ENCODE results near the gene ZKSCAN1.
"Not testable (repeated sequence)": the region's sequence is repeated elsewhere in the genome, so short reads cannot be mapped to it uniquely, and the experiment has no call there.

Gene ZKSCAN1

DNA sequence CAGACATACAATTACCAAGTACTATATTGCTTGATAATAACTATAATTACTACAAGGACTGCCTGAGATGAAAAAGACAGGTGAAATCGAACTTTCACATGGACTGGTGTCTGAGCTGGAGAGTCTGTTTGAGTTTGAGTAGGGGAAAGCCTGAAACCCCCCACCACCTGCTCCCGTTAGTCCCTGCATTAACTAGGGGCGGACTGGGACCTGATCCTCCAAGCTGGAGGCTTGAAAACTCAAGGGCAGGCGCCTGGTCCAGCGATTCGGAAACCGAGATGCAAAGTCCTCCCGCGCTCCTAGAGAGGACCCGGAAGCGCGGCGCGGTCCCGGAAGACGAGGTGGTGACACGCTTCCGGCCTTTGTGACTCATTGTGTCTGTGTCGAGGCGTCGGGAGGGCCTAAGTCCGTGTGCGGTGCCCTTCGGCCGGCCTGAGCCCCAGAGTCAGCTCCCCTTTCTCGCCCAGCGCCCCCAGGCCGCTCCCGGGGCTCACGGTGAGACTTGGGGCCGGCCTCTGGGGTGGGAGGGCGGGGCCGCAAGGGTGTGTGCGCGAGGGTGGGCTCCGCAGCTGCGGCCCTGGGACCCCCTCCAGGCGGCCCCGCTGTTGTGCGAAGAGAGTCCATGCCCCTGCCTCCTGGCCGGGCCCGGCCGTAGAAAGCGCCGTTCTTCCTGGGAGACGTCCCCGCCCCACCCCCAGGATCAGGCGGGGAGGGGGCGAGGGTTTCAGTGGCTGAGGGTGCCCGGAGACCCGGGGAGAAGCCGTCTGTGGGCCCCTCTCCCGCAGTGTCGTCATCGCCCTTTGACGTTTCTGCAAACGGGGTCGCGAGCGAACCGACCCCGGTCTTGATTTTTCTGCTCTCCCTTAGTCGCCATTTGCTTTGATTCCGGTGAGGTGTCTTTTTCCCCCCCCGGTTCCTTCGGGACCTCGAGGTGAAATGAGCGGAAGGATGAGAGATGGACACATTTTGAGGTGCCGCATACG is at the start of gene ZKSCAN1:
TSS of gene ZKSCAN1 (plus strand) at position 365 of the 983 bp plus-strand sequence. CDS start 7,911 bp downstream, outside the sequence.
- peak; percentile 75 for DNase-seq (ENCODE audit: low read depth)

DNA sequence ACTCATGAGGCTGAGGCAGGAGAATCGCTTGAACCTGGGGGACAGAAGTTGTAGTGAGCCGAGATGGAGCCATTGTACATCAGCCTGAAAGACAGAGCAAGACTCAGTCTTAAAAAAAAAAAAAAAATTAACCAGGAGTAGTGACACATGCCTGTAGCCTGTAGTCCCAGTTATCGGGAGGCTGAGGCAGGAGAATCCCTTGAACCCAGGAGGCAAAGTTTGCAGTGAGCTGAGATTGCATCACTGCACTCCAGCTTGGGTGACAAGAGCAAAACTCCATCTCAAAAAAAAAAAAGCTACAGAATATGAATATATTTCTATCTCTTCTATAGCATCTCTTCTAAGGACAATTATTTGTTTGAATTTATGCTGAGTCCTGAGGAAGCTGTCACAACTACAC is 46.1 kb upstream of the ZKSCAN1 start:
- DNase-seq (ENCODE audit: low read depth), result no peak

DNA sequence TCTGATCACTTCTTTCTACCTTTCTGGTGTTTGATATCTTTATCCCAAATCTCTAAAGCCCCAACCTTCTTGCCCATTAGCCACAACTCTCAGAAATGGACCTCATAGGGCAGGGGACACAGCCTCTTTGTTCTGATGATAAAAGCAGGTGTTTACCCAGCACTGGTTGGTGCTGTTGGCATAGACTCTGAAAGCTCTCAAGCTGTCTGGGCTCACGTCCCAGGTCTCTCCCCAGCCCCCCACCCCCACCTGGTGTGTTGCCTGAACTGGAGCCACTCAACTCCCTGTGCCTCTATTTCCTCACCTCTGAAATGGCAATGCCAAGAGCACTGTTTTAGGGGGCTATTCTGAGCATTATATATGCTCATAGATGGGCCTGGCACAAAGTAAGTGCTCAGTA is 45.6 kb upstream of the ZKSCAN1 start:
- not testable (repeated sequence) for DNase-seq (ENCODE audit: low read depth)

DNA sequence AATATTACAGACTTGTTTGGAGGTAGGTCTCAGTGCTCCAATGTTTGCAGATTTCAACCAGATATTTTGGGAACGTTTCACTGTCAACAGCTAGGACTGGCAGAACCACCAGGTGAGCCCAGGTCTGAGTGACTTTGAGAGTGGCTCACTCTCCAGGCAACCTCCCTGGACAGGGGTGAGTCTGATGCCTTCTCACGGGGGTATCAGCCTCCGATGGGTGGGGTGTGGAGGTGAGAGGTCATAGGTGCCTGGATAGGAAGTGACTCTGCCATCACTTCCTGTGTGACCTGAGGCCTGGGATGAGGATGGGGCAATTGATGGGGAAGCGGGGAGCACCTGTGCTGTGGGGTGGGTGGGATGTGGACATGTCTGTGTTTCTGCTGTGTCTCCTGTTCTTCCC is 44.2 kb upstream of the ZKSCAN1 start:
- no peak for DNase-seq (ENCODE audit: low read depth)

DNA sequence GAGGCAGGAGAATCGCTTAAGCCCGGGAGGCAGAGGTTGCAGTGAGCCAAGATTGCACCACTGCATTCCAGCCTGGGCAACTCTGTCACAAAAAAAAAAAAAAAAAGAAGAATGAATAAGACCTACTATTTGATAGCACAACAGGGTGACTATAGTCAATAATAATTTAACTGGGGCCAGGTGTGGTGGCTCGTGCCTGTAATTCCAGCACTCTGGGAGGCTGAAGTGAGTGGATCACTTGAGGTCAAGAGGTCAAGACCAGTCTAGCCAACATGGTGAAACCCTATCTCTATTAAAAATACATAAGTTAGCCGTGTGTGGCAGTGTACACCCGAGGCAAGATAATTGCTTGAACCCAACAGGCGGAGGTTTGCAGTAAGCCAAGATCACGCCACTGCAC is 41.6 kb upstream of the ZKSCAN1 start:
- not testable (repeated sequence) for DNase-seq (ENCODE audit: low read depth)

DNA sequence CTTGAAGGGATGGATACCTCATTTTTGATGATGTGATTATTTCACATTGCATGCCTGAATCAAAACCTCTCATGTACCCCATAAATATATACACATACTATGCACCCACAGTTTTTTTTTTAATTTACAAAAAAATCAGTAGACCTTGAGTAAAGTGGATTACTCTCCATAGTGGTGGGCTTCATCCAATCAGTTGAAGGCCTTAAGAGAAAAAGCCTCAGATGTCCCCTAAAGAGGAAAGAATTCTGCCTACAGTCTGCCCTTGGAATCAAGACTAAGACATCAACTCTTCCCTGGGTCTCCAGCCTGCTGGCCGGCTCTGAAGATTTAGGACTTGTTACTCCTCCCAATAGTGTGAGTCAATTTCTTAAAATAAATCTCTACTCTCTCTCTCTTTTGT is 40.7 kb upstream of the ZKSCAN1 start:
- DNase-seq (ENCODE audit: low read depth), result no peak

DNA sequence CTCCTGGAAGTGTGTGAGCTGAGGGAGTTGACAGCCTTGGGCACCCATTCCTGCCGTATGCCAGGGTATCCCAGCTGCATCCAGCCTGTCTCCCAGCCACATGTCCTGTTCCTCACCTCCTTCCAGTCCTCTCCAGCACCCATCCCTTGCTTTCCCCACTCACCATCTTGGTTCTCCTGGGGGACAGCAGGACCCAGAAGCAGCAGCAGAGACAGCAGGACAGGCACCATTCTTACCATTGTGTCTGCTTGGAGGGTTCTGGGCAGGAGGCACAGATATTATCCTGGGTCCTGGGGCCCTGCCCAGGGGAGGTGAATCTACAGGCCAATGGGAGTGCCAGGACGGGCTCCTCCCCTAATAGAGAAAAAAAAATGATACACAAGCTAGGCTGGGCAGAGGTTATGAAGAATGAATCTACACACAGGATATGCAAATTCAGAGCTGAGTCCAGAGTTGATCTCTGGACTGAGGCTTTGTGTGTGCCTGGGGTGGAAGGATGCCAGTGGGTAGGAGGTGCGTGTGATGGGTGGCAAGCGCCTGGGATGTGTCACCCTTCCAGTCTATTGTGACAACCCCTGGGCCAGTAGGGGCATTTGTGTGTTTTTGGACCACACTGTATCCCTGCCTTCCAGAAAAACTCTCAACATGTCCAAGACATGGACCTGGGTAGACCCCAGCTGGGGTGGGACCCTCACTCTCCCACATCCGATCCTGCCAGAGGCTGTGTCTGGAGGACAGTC is 39.4 kb upstream of the ZKSCAN1 start, which contains the start of gene AZGP1:
TSS of gene AZGP1 (minus strand) at position 250 of the 740 bp plus-strand sequence. CDS start at position 239, 11 bp downstream.
- DNase-seq (ENCODE audit: low read depth), result no peak

DNA sequence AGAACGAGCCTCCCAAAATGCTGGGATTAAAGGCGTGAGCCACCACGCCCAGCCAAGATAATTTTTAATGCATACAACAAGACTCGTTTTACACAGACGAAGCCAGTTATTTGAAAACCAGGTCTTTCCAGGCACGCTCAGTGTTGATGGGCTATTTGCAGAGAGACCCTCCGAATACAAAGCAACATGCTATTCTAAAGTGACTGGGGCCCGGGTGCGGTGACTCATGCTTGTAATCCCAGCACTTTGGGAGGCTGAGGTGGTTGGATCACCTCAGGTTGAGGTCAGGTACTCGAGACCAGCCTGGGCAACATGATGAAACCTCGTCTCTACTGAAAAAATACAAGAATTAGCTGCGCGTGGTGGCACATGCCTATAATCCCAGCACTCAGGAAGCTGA is 38.8 kb upstream of the ZKSCAN1 start:
- no peak for DNase-seq (ENCODE audit: low read depth)

DNA sequence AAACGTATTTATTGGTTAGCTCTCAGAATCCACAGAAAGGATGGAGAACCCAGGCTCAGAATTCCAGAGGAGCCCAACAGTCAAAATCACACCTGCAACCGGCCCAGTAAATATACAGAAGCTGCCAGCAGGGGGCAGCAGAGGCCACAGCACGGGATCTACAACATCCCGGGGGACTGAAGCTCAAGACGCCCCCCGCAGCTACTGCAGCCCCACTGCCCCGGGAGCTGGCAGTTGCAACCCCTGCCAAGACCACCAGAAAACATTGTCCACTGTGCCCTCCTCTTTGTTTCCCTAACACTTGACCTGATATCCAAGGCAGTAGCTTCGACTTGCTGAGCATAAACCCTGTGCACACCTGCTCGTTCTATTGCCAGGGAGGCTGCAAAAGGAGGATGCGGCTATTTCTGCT is 35.6 kb upstream of the ZKSCAN1 start:
- peak; percentile 43 for DNase-seq (ENCODE audit: low read depth)

DNA sequence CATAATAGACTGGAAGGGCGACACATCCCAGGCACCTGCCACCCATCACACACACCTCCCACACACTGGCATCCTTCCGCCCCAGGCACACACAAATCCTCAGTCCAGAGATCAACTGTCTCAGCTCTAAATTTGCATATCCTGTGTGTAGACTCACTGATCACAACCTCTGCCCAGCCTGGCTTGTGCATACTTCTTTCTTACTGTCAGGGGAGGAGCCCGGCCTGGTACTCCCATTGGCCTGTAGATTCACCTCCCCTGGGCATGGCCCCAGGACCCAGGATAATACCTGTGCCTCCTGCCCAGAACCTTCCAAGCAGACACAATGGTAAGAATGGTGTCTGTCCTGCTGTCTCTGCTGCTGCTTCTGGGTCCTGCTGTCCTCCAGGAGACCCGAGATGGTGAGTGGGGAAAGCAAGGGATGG is 34.9 kb upstream of the ZKSCAN1 start:
- DNase-seq (ENCODE audit: low read depth), result not testable (repeated sequence)

DNA sequence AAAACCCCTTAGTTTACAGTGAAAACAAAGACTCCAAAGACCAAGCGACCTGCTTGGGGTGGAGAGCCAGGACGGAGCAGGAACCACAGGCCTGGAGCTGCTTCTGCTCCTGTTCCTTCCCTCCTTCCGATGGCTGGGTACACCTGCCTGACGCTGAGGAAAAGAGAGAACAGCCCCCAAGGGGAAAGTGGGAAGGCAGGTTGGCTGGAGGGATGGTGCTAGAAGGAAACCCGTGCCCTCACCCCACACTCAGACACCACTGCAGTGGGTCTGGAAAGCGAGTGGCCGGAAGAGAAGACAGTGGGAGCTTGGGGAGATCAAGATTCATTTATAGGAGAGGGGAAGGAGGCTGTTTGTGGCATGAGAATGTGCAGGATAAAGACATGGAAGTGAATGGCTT is 34.3 kb upstream of the ZKSCAN1 start:
- DNase-seq (ENCODE audit: low read depth), result not testable (repeated sequence)

DNA sequence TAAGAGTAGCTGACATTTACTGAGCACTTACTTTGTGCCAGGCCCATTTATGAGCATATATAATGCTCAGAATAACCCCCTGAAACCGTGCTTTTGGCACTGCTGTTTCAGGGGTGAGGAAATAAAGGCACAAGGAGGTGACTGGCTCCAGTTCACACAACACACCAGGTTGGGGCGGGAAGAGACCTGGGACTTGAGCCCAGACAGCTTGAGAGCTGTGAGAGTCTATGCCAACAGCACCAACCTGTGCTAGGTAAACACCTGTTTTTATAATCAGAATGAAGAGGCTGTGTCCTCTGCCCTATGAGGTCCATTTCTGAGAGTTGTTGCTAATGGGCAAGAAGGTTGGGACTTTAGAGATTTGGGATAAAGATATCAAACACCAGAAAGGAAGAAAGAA is 30.8 kb upstream of the ZKSCAN1 start:
- DNase-seq (ENCODE audit: low read depth), result no peak

DNA sequence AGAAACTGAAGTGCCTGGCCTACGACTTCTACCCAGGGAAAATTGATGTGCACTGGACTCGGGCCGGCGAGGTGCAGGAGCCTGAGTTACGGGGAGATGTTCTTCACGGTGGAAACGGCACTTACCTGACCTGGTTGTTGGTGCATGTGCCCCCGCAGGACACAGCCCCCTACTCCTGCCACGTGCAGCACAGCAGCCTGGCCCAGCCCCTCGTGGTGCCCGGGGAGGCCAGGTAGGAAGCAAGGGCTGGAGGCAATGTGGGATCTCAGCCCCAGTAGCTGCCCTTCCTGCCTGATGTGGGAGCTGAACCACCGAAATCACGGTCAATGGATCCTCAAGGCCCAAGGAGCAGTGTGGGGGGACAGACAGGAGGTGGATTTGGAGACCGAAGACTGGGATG is 28.1 kb upstream of the ZKSCAN1 start:
- not testable (repeated sequence) for DNase-seq (ENCODE audit: low read depth)

DNA sequence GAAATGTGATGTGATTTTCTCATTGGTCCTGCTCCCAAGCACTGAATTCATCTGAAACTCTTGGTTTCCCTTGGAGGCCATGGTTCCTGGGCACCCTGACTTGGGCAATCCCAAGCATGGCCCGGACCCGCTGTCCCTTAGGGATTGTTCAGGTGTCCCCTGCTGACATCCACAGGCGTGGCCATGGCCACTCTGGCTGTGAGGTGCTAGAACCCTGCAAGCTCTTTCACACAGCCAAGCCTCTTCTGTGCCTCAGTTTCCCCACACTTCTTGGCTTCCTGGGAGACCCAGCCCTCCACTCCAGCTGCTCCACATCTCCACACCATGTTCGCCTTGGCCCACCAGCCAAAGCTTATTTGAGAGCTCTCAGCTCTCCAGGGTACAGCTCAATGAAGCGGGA is 27.6 kb upstream of the ZKSCAN1 start:
- no peak for DNase-seq (ENCODE audit: low read depth)

DNA sequence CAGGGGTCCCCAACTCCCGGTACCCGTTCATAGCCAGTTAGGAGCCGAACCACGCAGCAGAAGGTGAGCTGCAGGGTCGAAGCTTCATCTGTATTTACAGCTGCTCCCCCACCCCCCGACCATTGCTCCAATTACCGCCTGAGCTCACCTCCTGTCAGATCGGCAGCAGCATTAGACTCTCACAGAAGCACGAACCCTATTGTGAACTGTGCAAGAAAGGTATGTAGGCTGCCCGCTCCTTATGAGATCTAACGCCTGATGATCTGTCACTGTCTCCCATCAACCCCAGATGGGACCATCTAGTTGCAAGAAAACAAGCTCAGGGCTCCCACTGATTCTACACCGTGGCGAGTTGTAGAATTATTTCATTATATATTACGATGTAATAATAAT is 24.9 kb upstream of the ZKSCAN1 start:
- no peak for DNase-seq (ENCODE audit: low read depth)

DNA sequence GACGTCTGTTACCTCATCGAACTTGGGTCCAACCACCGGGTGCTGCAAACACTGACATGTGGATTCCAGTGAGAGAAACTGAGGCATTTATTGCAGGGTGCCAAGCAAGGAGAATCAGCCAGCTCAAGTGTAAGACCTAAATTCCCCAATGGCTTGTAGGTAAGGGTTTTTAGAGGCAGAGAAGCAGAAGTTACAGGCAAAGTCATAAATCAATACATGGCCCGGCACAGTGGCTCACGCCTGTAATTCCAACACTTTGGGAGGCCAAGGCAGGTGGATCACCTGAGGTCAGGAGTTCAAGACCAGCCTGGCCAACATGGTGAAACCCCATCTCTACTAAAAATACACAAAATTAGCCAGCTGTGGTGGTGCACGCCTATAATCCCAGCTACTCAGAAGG is 23.9 kb upstream of the ZKSCAN1 start:
- not testable (repeated sequence) for DNase-seq (ENCODE audit: low read depth)

DNA sequence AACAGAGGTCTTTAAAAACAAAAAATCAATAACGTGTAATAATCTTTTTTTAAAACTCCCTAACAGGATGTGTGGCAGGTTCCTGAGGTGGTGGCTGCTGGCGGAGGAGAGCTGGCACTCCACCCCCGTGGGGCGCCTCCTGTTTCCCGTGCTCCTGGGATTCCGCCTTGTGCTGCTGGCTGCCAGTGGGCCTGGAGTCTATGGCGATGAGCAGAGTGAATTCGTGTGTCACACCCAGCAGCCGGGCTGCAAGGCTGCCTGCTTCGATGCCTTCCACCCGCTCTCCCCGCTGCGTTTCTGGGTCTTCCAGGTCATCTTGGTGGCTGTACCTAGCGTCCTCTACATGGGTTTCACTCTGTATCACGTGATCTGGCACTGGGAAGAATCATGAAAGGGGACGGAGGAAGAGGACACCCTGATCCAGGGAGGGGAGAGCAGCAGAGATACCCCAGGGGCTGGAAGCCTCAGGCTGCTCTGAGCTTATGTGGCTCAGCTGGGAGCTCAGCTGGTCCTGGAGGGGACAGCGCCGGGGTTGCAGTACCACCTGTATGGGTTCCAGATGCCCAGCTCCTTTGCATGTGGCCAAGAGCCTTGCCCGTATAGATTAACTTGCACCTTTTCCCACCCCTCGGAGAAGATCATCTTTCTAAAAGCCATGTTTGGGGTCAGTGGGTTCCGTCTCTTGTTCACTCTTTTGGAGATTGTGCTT is 22.9 kb upstream of the ZKSCAN1 start:
- no peak for DNase-seq (ENCODE audit: low read depth)

DNA sequence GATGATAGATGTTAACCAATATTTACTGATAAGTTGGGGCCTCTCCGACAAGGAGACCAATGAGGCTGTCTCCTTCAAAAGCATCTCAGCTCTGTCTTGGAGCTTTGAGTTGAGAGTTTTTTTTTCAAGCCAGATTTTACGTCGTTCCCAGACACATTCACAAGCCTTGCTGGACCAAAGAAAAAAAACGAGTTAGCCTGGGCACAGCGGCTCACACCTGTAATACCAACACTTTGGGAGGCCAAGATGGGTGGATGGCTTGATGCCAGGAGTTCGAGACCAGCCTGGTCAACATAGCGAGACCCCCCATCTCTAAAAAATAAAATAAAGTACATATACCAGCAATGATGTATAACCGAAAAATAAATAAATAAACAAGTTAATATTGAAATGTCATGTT is 20.6 kb upstream of the ZKSCAN1 start:
- DNase-seq (ENCODE audit: low read depth), result no peak

DNA sequence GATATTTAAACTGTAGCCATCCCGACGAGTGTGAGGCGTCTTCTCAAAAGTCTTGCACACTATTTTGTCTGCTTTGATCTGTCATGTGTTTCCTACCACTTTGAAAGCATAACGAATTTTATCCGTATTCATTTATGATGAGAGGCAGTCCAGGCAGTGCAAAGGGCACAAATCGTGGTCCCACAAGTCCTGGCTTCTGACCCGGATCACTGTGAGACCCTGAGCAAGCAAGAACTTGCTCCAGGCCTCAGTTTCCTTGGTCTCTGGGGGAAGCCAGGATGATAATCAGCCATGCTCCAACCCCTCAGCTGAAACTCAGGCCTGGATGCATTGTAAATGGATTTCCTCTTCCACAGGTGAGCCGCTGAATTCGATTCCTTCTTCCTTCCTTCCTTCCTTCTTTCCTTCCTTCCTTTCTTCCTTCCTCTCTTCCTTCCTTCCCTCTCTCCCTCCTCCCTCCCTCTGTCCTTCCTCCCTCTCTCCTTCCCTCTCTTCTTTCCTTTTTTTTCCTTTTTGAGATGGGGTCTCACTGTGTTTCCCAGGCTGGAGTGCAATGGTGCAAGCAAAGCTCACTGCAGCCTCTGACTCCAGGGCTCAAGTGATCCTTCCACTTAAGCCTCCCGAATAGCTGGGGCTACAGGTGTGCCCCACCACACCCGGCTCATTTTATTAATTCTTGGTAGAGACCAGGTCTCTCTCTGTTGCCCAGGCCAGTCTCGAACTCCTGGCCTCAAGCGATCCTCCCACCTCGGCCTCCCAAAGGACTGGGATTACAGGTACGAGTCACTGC is 18.4 kb upstream of the ZKSCAN1 start:
- no peak for DNase-seq (ENCODE audit: low read depth)

DNA sequence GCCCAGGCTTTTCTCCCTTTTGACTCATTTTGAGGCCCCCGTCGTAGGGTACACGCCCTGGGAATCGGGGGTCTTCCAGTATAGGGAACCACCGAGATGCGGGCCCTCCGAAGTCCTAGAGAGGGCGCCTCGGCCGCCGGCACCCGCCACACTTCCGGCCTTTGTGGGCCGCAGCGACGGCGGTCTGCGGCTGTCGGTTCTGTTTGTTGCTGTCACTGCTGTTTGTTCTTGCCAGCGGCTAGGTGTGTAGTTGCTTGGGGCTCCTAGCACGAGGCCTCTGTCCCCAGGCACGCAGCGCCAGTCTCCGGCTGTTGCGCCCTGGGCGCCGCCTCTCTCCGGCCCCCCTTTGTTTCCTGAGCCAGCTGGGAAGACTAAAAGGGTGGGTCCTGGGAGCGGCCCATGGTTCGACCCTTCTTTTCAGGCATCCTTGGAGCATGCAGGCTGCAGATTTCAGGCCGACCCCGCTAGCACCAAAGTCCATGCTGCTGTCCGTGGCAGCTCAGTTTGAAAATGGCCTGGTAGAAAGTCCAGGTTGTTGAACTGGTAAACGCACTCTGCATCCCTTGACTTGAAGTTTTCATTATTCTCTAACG is 17.8 kb upstream of the ZKSCAN1 start:
- peak; percentile 65 for DNase-seq (ENCODE audit: low read depth)

DNA sequence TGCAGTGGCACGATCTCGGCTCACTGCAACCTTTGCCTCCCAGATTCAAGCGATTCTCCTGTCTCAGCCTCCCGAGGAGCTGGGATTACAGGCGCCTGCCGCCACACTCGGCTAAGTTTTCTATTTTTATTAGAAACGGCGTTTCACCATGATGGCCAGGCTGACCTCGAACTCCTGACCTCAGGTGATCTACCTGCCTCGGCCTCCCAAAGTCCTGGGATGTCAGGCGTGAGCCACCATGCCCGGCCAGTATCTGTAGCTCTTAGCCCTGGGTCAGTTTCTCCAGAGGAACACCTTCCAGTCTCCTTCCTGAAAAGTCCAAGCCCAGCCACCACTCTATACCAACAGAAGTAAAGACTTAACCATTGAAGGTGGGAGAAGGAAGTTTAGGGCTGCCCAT is 15.2 kb upstream of the ZKSCAN1 start:
- no peak for DNase-seq (ENCODE audit: low read depth)
